Fibroblast of lung (primary cell): ENCODE results near the gene PHF19. TPM values are rescaled to one million over a fixed set of nuclear protein-coding genes. Genes with fewer than 3 reads are reported as not detected.
A peak's percentile ranks its signal among the peaks of the same experiment; 100 is the strongest.

Experiments used
- DNase-seq, 2 donors: peaks; one replicate each; pipeline versions ENCODE4 v3.0.0 to v3.0.0-alpha.2; 2010; ENCODE audit warnings: low read depth in 2 of 2
- H2AFZ ChIP-seq: 2 replicates; pipeline ENCODE4 v1.5.1; 2012; ENCODE audit warnings: low read length, control low read depth, inconsistent platforms
- H3K27ac ChIP-seq: 2 replicates; pipeline ENCODE4 v1.5.1; 2011; ENCODE audit warnings: low read length, control low read depth; ENCODE audit not compliant: insufficient read depth
- H3K27me3 ChIP-seq: 2 replicates; pipeline ENCODE4 v1.5.1; 2011; ENCODE audit warnings: mild to moderate bottlenecking, low read length; ENCODE audit not compliant: control insufficient read depth, insufficient read depth
- H3K36me3 ChIP-seq: 2 replicates; pipeline ENCODE4 v1.5.1; 2011; ENCODE audit warnings: low read length; ENCODE audit not compliant: control insufficient read depth, insufficient read depth
- H3K4me1 ChIP-seq: 2 replicates; pipeline ENCODE4 v1.5.1; 2011; ENCODE audit warnings: low read length; ENCODE audit not compliant: control insufficient read depth, insufficient read depth; ENCODE audit errors: extremely low read depth
- H3K4me2 ChIP-seq: 2 replicates; pipeline ENCODE4 v1.5.1; 2011; ENCODE audit warnings: low read length, control low read depth; ENCODE audit not compliant: insufficient read depth; ENCODE audit errors: extremely low read depth
- H3K4me3 ChIP-seq, 4 experiments: fragments of 200-600 bp in 1 of 4; sonication (generic) in 1 of 4; replicated peaks in 1 of 4; 2 replicates each; pipeline ENCODE4 v1.5.1; 2011 to 2016; ENCODE audit warnings: low read length in 4 of 4, low read depth in 3 of 4, mild to moderate bottlenecking in 3 of 4, control low read depth in 2 of 4, inconsistent platforms in 1 of 4, mixed read lengths in 1 of 4; ENCODE audit not compliant: insufficient read depth in 1 of 4; ENCODE audit errors: control extremely low read depth in 1 of 4
- H3K79me2 ChIP-seq: 2 replicates; pipeline ENCODE4 v1.5.1; 2012; ENCODE audit warnings: mild to moderate bottlenecking, low read length, inconsistent platforms; ENCODE audit not compliant: control insufficient read depth, insufficient read depth
- H3K9ac ChIP-seq: 2 replicates; pipeline ENCODE4 v1.5.1; 2011; ENCODE audit warnings: mild to moderate bottlenecking, low read length, control low read depth; ENCODE audit not compliant: insufficient read depth
- H3K9me3 ChIP-seq: 2 replicates; pipeline ENCODE4 v1.5.1; 2012; ENCODE audit warnings: low read depth, low read length; ENCODE audit not compliant: control insufficient read depth, insufficient read depth
- H4K20me1 ChIP-seq: 2 replicates; pipeline ENCODE4 v1.5.1; 2011; ENCODE audit warnings: low read length; ENCODE audit not compliant: control insufficient read depth, insufficient read depth; ENCODE audit errors: extremely low read depth
- CTCF ChIP-seq, 2 donors: IDR thresholded peaks in 1 of 2; conservative IDR thresholded peaks in 1 of 2; 1 replicate in 1 of 2; 2 replicates in 1 of 2; pipeline ENCODE4 v1.5.1; 2011 to 2012; ENCODE audit warnings: low read length in 2 of 2, control low read depth in 1 of 2, inconsistent platforms in 1 of 2, low read depth in 1 of 2, mild to moderate bottlenecking in 1 of 2
- EZH2 ChIP-seq: IDR thresholded peaks from 2 replicates; pipeline ENCODE4 v1.5.1; 2012; ENCODE audit warnings: low read length, control low read depth, mild to moderate bottlenecking; ENCODE audit errors: missing control alignments
- polyA plus RNA-seq, 2 donors: library from polyadenylated mRNA; depleted of rRNA in 1 of 2; stranded (reverse) in 1 of 2; unstranded in 1 of 2; fragments of >200 nt; gene quantifications; 2 replicates each; pipeline ENCODE4 v1.2.1, GENCODE V29; 2011 to 2012; ENCODE audit warnings: missing spikeins in 1 of 2
- total RNA-seq: library from RNA; depleted of rRNA; stranded (reverse); fragments of >200 nt; gene quantifications from 2 replicates; pipeline ENCODE4 v1.2.1, GENCODE V29; 2014

The PHF19 gene
- total and polyA plus RNA-seq, 2 donors (not counting 1 experiment from before 2014, with no cell fraction given), result 21.4 to 38.3 TPM

GRCh38 chr9:120890320-120891244, 13.6 kb upstream of the PHF19 start:
- Histone ChIP-seq H3K27me3 (no peaks in the 10 kb centered on the region), H3K4me3 (no peak overlapping the region), H3K27ac (no peak overlapping the region), H3K9me3 (no peaks in the 10 kb centered on the region), H3K4me1 (peaks cover 17% of the 10 kb centered on the region), H4K20me1 (no peaks in the 10 kb centered on the region), H3K9ac (no peak overlapping the region), H3K36me3 (no peaks in the 10 kb centered on the region), H3K4me2 (no peak overlapping the region), H2AFZ (no peak overlapping the region), H3K79me2 (no peaks in the 10 kb centered on the region)
- peak in 1 of 2 donors; percentile 40 for DNase-seq
- TF ChIP-seq CTCF (conservative IDR thresholded peaks at IDR 0.05 in 1 of 2, IDR thresholded peaks at IDR 0.05 in 1 of 2; ENCODE audit: low read depth in 1 of 2, low read length in 2 of 2) (no peak), EZH2 (no peak)

GRCh38 chr9:120889606-120890271, 12.8 kb upstream of the PHF19 start:
- DNase-seq, result no peak
- no peak overlapping the region for H3K9ac ChIP-seq
- TF ChIP-seq EZH2 (no peak), CTCF (conservative IDR thresholded peaks at IDR 0.05 in 1 of 2, IDR thresholded peaks at IDR 0.05 in 1 of 2; ENCODE audit: low read depth in 1 of 2, low read length in 2 of 2) (no peak)
- H3K4me1 ChIP-seq, result peaks cover 15% of the 10 kb centered on the region
- H3K4me3 ChIP-seq, result no peak overlapping the region
- no peak overlapping the region for H3K27ac ChIP-seq
- H3K79me2 ChIP-seq, result no peaks in the 10 kb centered on the region
- H4K20me1 ChIP-seq, result no peaks in the 10 kb centered on the region
- H3K36me3 ChIP-seq, result no peaks in the 10 kb centered on the region
- no peak overlapping the region for H2AFZ ChIP-seq
- no peak overlapping the region for H3K4me2 ChIP-seq
- H3K9me3 ChIP-seq, result no peaks in the 10 kb centered on the region
- H3K27me3 ChIP-seq, result no peaks in the 10 kb centered on the region

GRCh38 chr9:120888626-120889025, 11.6 kb upstream of the PHF19 start:
- Histone ChIP-seq H3K4me3 (no peak overlapping the region), H3K79me2 (no peaks in the 10 kb centered on the region), H3K36me3 (no peaks in the 10 kb centered on the region), H3K9me3 (no peaks in the 10 kb centered on the region), H2AFZ (no peak overlapping the region), H3K27me3 (no peaks in the 10 kb centered on the region), H3K27ac (no peak overlapping the region), H4K20me1 (no peaks in the 10 kb centered on the region), H3K4me1 (peaks cover 14% of the 10 kb centered on the region), H3K4me2 (no peak overlapping the region), H3K9ac (no peak overlapping the region)
- TF ChIP-seq CTCF (conservative IDR thresholded peaks at IDR 0.05 in 1 of 2, IDR thresholded peaks at IDR 0.05 in 1 of 2; ENCODE audit: low read depth in 1 of 2, low read length in 2 of 2), result no peak
- no peak for TF ChIP-seq EZH2
- DNase-seq, result no peak
